ENCODE data around the gene FGF22. TPM values are rescaled to one million over a fixed set of nuclear protein-coding genes. Genes with fewer than 3 reads are reported as not detected.

Gene FGF22
- total and polyA plus RNA-seq, 9 donors = 0.23 to 4.4 (median 2.3) TPM; not detected in 1

GRCh38 chr19:641702-642101 is 2.0 kb downstream of the FGF22 start:
- no peak for DNase-seq
- TF ChIP-seq POLR2A (IDR thresholded peaks at IDR 0.05) (no peak), EP300 (IDR thresholded peaks at IDR 0.05) (no peak), CTCF (IDR thresholded peaks at IDR 0.05) (no peak)
- no peaks in the 10 kb centered on the region for H3K9me3 ChIP-seq
- no peak overlapping the region for H3K4me3 ChIP-seq
- H3K27ac ChIP-seq = peak overlapping the region in 1 of 2 donors; percentile 9
- H3K4me1 ChIP-seq (ENCODE audit: insufficient read depth) = peaks cover 12% of the 10 kb centered on the region
- H3K27me3 ChIP-seq = no peaks in the 10 kb centered on the region
- no peaks in the 10 kb centered on the region for H3K36me3 ChIP-seq
- whole genome bisulfite sequencing, 3 donors = 83 to 85% (median 84%) methylated on average over 17 of the region's 17 CpGs
- intact Hi-C loops (cut with DNase I) = no loop called here

DNA sequence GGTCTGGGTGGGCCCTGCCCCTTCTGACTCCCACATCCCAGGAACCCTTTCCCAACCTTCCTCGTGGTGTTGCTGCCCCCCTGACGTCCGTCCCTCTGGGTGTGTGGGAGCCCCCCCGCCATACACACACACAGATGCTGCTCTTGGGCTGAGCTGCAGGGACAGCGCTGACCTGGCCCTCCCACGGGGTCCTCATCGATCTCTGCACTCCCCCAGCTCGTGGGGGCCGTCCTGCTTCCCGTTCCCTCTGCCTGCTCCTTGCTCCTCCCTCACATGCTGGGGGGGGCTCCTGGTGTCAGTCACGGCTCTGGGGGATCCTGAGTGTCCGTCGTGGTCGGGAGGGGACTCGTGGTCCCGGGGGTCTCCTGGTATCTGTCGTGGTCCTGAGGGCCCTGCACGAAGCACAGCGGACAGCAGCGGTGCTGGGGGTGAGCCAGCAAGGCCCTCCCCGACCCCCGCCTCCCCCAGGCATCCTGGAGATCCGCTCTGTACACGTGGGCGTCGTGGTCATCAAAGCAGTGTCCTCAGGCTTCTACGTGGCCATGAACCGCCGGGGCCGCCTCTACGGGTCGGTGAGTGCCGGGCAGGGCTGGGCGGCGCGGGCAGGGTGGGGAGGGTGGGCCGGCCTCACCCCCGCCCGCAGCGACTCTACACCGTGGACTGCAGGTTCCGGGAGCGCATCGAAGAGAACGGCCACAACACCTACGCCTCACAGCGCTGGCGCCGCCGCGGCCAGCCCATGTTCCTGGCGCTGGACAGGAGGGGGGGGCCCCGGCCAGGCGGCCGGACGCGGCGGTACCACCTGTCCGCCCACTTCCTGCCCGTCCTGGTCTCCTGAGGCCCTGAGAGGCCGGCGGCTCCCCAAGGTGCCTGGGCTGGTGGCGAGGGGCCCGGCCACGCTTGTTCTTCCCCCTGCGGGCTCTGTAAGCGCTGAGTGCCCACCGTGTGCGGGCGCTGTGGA is 3.4 kb downstream of the FGF22 start:
- Histone ChIP-seq H3K4me1 (ENCODE audit: insufficient read depth) (peaks cover 12% of the 10 kb centered on the region), H3K9me3 (no peaks in the 10 kb centered on the region), H3K36me3 (no peaks in the 10 kb centered on the region), H3K4me3 (no peak overlapping the region), H3K27ac (peak overlapping the region; percentile 27 to 67), H3K27me3 (no peaks in the 10 kb centered on the region)
- intact Hi-C loops (cut with DNase I) = no loop called here
- WGBS, 3 donors = 22 to 51% (median 39%) methylated on average over 42 to 70 of the region's 70 CpGs
- TF ChIP-seq CTCF (IDR thresholded peaks at IDR 0.05) (no peak), EP300 (IDR thresholded peaks at IDR 0.05) (no peak), POLR2A (IDR thresholded peaks at IDR 0.05) (no peak)
- peak; percentile 60 to 73 (median 64) for DNase-seq

- WGBS, 3 donors = 86 to 87% (median 87%) methylated on average over 24 of the region's 24 CpGs
- no peak for TF ChIP-seq CTCF (IDR thresholded peaks at IDR 0.05)
- TF ChIP-seq POLR2A (IDR thresholded peaks at IDR 0.05) = no peak
- no peak for TF ChIP-seq EP300 (IDR thresholded peaks at IDR 0.05)
- Histone ChIP-seq H3K4me3 (no peak overlapping the region), H3K4me1 (ENCODE audit: insufficient read depth) (peaks cover 8% of the 10 kb centered on the region), H3K9me3 (no peaks in the 10 kb centered on the region), H3K27me3 (no peaks in the 10 kb centered on the region), H3K27ac (peak overlapping the region; percentile 27 to 67), H3K36me3 (no peaks in the 10 kb centered on the region)
- intact Hi-C loops (cut with DNase I) = no loop called here
- DNase-seq = no peak
Measured at GRCh38 chr19:643736-644135, 4.1 kb downstream of the FGF22 start.

- Histone ChIP-seq H3K4me1 (ENCODE audit: insufficient read depth) (peaks cover 4% of the 10 kb centered on the region), H3K4me3 (no peak overlapping the region), H3K27me3 (no peaks in the 10 kb centered on the region), H3K36me3 (no peaks in the 10 kb centered on the region), H3K27ac (no peak overlapping the region), H3K9me3 (no peaks in the 10 kb centered on the region)
- intact Hi-C loops (cut with DNase I) = no loop called here
- no peak for DNase-seq
- 74 to 77% (median 74%) methylated on average over 27 to 28 of the region's 28 CpGs for WGBS, 3 donors
- TF ChIP-seq POLR2A (IDR thresholded peaks at IDR 0.05) (no peak), EP300 (IDR thresholded peaks at IDR 0.05) (no peak), CTCF (IDR thresholded peaks at IDR 0.05) (no peak)
Measured at GRCh38 chr19:644363-644762, 4.7 kb downstream of the FGF22 start.

Data from ovary (tissue), 9 donors.